ENCODE data around the gene CDCP1. TPM values are rescaled to one million over a fixed set of nuclear protein-coding genes. Genes with fewer than 3 reads are reported as not detected.
"Not testable (repeated sequence)": the region's sequence is repeated elsewhere in the genome, so short reads cannot be mapped to it uniquely, and the experiment has no call there.

CDCP1 gene
- polyA plus RNA-seq, 3 donors = 1.0 to 1.4 (median 1.4) TPM

GRCh38 chr3:45056608-45057301, 89.4 kb downstream of the CDCP1 start:
- no peak for DNase-seq

DNA sequence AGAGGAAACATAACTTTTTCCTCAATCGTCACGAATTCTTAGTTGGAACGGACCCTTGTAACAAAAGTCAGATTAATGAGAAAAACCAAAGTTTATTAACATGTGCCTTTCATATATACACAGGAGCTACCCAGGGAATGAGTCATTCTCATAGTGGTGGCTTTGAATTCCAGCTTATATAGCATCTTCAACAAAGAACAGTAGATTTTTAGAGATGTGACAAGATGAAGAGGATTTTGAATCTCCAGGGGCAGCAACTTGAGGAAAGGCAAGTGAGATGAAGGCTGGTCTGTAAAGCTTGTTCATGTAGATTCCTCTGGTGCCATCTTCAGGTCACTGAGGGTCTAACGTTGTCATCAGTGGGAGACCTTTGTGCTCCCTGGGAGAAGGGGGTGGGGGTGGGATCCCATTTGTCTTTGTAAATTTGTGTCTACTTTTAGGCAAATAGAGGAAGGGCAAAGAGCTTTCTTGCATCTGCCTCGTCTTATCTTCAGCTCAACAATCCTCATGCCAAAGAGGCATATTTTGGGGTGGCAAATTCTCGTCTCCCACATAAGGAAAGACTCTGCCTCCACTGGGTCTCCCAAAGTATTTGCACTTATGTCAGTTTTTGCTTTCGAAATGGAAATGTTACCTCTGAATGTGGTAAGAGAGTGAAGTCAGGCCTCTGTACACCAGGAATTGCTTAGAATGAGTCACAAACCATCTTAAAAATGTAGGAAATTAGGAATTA, 90.6 kb downstream of the CDCP1 start:
- no peak for DNase-seq

GRCh38 chr3:45055032-45055410, 91.2 kb downstream of the CDCP1 start:
- no peak for DNase-seq

GRCh38 chr3:45054196-45054857, 91.9 kb downstream of the CDCP1 start:
- DNase-seq = no peak

- DNase-seq = not testable (repeated sequence)
These were observed 92.4 kb downstream of the CDCP1 start for GRCh38 chr3:45053805-45054195.

GRCh38 chr3:45051685-45052084, 94.5 kb downstream of the CDCP1 start:
- no peak for DNase-seq

DNA sequence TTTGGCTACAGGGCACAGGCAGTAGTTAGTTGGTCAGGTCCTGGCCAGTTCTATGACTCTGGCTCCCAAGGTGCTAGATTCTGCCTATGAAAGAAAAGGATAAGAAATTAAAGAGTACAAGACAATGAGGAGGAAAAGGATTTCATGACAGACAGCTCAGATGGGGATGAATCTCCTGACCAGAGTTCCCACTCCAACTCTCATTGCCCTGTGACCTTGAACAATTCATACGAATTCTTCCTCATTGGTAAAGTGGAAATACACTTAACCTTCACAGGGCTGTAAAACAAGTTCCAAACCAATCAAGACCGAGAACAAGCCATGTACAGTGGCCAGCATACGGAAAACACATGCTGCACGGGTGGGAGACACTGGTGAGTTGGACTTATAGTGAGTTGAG, 96.4 kb downstream of the CDCP1 start:
- no peak for DNase-seq

- no peak for DNase-seq
These were observed 97.9 kb downstream of the CDCP1 start for GRCh38 chr3:45048244-45048643.

DNA sequence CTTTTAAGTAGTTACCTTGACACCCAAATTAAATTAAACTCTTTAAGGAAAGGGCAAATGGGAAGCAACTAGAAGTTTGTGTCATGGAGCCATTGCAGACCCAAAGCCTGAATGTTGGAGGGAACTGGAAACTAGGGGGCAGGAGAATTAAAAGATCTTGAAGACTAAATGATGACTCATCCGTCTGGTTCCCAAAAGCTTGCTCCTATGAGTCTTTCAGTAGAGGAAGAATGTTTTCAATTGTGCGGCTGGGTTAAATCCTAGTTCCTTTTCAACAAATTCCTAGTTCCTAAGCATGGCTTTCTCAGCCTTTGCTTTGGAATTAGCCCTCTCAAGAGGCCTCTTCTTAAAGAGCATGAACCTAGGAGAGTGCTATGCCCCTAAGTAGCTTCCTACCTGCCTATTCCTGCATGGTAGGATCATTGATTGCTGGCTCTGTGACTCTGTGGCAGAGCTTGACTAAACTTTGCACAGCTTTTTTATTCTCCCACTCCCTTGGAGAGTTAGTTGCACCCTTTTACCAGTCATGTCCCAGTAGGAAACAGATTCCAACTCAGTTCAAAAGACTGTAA, 102.4 kb downstream of the CDCP1 start:
- no peak for DNase-seq

- DNase-seq = no peak
These were observed 104.0 kb downstream of the CDCP1 start for GRCh38 chr3:45042162-45042561.

DNA sequence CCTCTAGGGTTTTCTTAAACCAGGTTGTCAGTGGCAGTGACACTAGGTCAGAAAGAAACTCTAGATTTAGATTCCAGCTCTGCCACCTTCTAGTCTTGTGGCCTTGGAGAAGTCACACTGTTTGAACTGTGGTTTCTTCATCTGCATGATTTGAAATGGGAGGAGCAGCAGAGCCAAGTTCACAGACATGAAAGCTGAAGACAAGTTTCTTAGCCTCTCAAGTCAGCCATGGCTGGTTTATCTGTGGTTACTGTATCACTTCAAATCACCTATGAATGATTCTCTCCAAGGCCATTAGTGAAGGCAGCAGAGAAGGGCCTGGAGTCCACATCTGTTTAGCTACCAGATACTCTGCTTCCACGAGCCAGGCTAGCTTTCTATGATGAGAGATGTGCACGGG, 104.5 kb downstream of the CDCP1 start:
- DNase-seq = no peak

DNA sequence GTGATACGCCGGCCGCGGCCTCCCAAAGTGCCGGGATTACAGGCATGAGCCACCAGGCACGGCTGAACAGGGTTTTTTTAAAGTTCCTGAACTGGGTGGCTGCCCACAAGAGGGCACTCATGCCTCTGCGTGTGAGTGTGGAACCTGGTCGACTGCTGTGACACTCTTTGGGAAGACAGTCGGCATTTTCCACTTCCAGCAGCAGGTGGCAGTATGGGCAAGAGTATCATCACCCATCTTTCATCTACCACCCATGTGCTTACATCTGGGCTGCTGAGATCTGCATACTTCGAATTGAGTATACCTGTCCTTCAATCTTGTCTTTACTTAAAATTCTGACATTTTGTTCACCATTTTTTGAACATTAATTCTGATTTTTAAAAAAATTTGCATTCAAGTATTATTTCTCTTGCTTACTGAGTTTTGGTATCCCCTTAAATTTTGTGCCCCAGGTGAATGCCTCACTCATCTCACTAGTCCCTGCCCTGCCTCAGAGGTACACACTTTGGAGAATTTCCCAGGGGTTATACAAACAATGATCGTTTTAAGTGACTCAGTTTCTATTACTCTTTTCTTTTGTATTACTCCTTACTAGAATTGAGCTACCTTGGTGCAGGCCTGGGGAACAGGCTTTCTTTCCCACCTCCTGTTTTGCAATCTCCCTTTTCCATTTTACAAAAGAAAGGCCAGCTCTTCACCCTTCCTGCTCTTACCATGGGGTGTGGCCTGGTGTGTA, 108.3 kb downstream of the CDCP1 start:
- peak; percentile 92 for DNase-seq

DNA sequence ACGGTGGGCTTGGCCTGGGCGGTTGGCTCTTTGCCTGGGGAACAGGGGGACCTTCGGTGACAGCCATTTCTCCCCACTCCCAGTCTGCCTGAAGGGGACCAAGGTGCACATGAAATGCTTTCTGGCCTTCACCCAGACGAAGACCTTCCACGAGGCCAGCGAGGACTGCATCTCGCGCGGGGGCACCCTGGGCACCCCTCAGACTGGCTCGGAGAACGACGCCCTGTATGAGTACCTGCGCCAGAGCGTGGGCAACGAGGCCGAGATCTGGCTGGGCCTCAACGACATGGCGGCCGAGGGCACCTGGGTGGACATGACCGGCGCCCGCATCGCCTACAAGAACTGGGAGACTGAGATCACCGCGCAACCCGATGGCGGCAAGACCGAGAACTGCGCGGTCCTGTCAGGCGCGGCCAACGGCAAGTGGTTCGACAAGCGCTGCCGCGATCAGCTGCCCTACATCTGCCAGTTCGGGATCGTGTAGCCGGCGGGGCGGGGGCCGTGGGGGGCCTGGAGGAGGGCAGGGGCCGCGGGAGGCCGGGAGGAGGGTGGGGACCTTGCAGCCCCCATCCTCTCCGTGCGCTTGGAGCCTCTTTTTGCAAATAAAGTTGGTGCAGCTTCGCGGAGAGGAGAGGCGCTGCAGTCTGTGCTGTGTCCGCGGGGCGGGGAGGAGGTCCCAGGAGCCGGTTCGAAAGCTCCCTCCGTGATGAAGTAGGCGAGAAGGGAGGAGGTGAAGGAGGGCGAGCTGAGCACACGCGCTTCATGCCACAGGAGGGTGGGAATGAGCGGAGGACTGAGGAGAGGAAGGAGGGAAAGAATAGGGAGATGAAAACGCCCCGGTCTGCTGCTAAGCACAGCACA, 110.5 kb downstream of the CDCP1 start:
- no peak for DNase-seq

- DNase-seq = no peak
These were observed 111.4 kb downstream of the CDCP1 start for GRCh38 chr3:45034612-45035252.

DNA sequence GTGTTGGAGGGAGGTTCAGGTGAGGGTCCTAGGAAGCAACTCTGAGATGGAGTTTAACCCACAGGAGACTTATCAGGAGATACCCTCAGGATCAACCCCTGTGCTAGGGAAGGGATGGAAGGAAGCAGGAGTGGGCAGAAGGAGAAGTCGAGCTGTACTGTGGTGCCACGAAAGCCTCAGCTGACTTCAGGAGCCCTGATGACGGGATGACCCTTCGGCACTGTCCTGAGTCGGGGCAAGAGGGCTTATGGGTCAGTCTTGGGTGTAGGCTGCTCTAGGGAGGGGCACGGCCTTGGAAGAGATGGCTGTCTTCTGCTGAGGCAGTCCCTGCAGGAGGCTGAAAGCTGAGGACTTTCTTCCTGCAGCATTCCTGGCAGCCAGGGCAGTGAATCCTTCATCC, 112.4 kb downstream of the CDCP1 start:
- DNase-seq = no peak

Other genes with a start within 250 kb of the CDCP1 start
- 10 to 100 TPM; 87.8 to 96.7 (median 93.7) TPM for gene ZDHHC3, start 170.2 kb downstream of the CDCP1 start, polyA plus RNA-seq (ENCODE audit: insufficient read length in 3 of 3)
- 10 to 100 TPM; 46.9 to 58.4 (median 51.0) TPM for gene EXOSC7, start 170.1 kb downstream of the CDCP1 start, polyA plus RNA-seq (ENCODE audit: insufficient read length in 3 of 3)
- 10 to 100 TPM; 26.5 to 44.4 (median 27.2) TPM for gene CLEC3B, start 120.1 kb downstream of the CDCP1 start, polyA plus RNA-seq (ENCODE audit: insufficient read length in 3 of 3)
- gene TMEM158, start 79.9 kb upstream of the CDCP1 start, polyA plus RNA-seq (ENCODE audit: insufficient read length in 3 of 3) = 1 to 10 TPM; 4.4 to 6.6 (median 5.8) TPM
- 10 to 100 TPM; 29.7 to 33.0 (median 30.1) TPM for gene LARS2, start 242.2 kb upstream of the CDCP1 start, polyA plus RNA-seq (ENCODE audit: insufficient read length in 3 of 3)

All from renal pelvis (tissue), 4 donors.